Dendritic cell treated with granulocyte-macrophage colony-stimulating factor and Interleukin-4, amounts not matched to agents 40 ng/mL and 50 ng/mL, for 4 days (primary cell): Measurements from ENCODE around the gene CCSER1.
"Not testable (repeated sequence)": the region's sequence is repeated elsewhere in the genome, so short reads cannot be mapped to it uniquely, and the experiment has no call there.

Source experiments
- H3K27ac Mint-ChIP-seq: one replicate; pipeline ENCODE4 v1.8.0; 2022; ENCODE audit warnings: mild to moderate bottlenecking, mixed read lengths
- H3K27me3 Mint-ChIP-seq: one replicate; pipeline ENCODE4 v1.8.0; 2022; ENCODE audit warnings: mild to moderate bottlenecking, mixed read lengths
- H3K36me3 Mint-ChIP-seq: one replicate; pipeline ENCODE4 v1.8.0; 2022; ENCODE audit warnings: low read depth, mixed read lengths
- H3K4me1 Mint-ChIP-seq: one replicate; pipeline ENCODE4 v1.8.0; 2022; ENCODE audit warnings: low read depth, mixed read lengths
- H3K4me3 Mint-ChIP-seq: one replicate; pipeline ENCODE4 v1.8.0; 2022; ENCODE audit warnings: mild to moderate bottlenecking, moderate library complexity, mixed read lengths
- H3K9me3 Mint-ChIP-seq: one replicate; pipeline ENCODE4 v1.8.0; 2022; ENCODE audit warnings: mixed read lengths
- intact Hi-C: fragments of 100-400 bp; cut with micrococcal nuclease; formaldehyde crosslinking; loops from one replicate; pipeline ENCODE4 v1.15.0; 2022

CCSER1 gene

DNA sequence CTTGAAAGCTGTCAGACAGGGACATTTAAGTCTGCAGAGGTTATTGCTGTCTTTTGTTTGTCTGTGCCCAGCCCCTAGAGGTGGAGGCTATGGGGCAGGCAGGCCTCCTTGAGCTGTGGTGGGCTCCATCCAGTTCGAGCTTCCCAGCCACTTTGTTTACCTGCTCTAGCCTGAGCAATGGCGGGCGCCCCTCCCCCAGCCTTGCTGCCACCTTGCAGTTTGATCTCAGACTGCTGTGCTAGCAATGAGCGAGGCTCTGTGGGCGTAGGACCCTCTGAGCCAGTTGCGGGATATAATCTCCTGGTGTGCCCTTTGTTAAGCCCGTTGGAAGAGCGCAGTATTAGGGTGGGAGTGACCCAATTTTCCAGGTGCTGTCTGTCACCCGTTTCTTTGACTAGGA is 357.7 kb downstream of the CCSER1 start:
- H3K27ac Mint-ChIP-seq, H3K4me1 Mint-ChIP-seq, intact Hi-C loops, H3K36me3 Mint-ChIP-seq, H3K4me3 Mint-ChIP-seq, H3K27me3 Mint-ChIP-seq: not testable (repeated sequence)
- H3K9me3 Mint-ChIP-seq: peaks cover 52% of the 10 kb centered on the region

DNA sequence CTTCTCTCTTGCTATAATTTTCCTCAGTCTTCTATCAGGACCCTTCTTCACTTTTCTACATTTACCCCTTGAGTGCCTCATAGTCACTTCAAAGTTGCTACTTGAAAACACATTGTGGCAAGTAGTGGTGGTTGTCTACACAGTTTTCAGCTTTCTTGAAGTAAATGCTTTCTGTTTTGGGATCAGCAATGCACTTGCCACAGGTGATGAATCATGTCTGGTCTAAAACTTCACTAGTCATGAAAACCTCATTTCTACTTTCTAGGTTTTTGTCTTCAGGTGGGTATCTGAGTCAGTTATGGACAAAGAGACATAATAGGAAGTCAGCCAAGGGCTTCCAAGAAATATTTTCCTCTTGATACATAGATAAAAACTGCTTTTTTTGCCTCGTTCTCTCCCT is 359.2 kb downstream of the CCSER1 start:
- Mint-ChIP-seq H3K27ac (no peak overlapping the region), H3K4me1 (no peaks in the 10 kb centered on the region), H3K9me3 (peaks cover 60% of the 10 kb centered on the region), H3K36me3 (no peaks in the 10 kb centered on the region), H3K27me3 (no peaks in the 10 kb centered on the region), H3K4me3 (no peak overlapping the region)
- intact Hi-C loops: no loop called here

DNA sequence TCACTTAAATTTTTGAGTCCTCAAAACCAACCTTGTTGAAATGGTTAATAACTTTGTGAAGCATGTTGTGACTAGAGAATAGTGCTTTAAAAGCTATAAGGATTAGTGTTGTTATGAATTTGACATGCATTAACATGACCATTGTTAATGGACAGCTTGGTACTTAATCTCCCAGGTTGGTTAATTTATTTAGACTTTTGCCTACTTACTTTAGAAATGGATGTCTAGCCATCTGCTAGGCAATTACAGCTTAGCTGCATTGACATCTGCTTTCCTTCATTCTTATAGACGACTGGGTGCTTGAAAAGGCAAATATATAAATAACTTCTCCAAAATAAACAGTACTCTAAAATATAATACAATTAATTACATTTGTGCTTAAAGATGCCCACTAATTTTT is 368.0 kb downstream of the CCSER1 start:
- H3K9me3 Mint-ChIP-seq: peaks cover 42% of the 10 kb centered on the region

DNA sequence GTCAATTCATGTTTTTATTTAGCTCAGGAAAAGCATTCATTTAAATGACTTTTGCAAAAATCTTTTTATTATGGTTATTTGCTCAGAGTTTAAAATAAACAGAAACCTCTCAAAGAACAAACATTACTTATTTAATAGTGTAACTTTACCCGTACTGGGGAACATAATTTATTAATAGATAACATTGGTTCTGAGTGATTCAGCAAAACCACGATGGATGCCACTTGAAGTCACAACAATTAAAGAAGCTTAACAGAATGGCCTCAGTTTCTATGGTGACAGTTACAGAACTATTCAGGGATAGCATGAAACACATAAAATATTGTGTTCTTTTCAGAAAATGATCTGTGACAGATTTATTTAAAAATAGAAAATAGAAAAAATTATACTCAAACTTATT is 368.7 kb downstream of the CCSER1 start:
- Mint-ChIP-seq H3K4me3 (no peak overlapping the region), H3K27ac (no peak overlapping the region), H3K4me1 (no peaks in the 10 kb centered on the region), H3K36me3 (no peaks in the 10 kb centered on the region), H3K9me3 (peaks cover 38% of the 10 kb centered on the region), H3K27me3 (no peaks in the 10 kb centered on the region)
- intact Hi-C loops: no loop called here

More for the DNA sequence above, 368.0 kb downstream of the CCSER1 start:
- H3K27ac Mint-ChIP-seq: no peak overlapping the region
- no peaks in the 10 kb centered on the region for H3K4me1 Mint-ChIP-seq
- no peak overlapping the region for H3K4me3 Mint-ChIP-seq
- H3K27me3 Mint-ChIP-seq: no peaks in the 10 kb centered on the region
- intact Hi-C loops: no loop called here
- no peaks in the 10 kb centered on the region for H3K36me3 Mint-ChIP-seq

DNA sequence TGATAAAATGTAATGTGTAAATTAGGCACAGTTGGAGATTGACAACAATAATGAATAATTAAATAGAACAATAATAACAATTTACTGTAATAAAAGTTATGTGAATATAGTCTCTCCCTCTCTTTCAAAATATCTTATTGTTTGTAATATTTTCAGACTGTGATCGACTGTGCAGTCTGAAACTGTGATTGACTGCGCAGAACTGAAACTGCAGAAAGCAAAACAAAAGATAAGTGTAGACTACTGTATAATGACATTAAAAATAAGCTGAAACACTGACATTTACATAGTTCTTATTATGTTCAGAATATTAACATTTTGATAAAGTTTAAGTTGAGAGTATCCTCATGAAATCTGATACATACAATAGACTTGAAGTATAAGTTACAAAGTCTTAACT is 371.0 kb downstream of the CCSER1 start:
- Mint-ChIP-seq H3K27me3 (no peaks in the 10 kb centered on the region), H3K4me1 (no peaks in the 10 kb centered on the region), H3K9me3 (peaks cover 32% of the 10 kb centered on the region), H3K4me3 (no peak overlapping the region), H3K36me3 (no peaks in the 10 kb centered on the region), H3K27ac (no peak overlapping the region)
- intact Hi-C loops: no loop called here

DNA sequence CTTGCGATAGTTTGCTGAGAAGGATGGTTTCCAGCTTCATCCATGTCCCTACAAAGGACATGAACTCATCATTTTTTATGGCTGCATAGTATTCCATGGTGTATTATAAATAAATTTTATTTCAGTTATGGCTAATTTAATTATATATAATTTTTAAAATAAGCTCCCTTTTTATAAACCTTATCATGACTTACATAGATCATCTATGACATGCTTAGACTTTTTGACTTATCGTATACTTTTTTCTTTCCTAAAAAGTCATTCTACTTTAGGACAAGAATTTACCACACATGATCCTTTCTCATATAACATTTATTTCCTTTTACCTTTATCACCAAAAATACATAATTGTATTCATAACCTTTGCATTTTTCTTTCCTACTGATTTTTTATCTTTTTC is 376.5 kb downstream of the CCSER1 start:
- Mint-ChIP-seq H3K4me3 (no peak overlapping the region), H3K9me3 (peaks cover 45% of the 10 kb centered on the region), H3K4me1 (no peaks in the 10 kb centered on the region), H3K27ac (no peak overlapping the region), H3K36me3 (no peaks in the 10 kb centered on the region), H3K27me3 (no peaks in the 10 kb centered on the region)
- intact Hi-C loops: no loop called here

DNA sequence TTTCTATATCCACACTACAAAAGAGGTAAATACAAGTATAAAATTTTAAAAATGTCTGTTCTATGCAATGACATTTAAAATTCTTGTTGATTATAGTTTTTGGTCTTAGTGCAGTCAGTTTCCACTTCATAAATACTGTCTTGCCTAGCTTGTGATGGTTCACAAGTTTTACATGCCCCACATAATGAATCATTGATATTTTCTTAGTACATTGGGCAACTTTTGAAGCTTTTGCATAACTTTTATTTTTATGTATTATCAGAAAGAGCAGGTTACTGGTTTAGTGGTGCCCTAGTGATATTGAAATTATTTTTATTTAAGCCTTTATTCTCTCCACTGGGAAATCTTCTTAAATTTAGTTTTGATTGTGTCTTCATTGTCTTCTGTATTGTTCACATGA is 388.0 kb downstream of the CCSER1 start:
- Mint-ChIP-seq H3K27me3 (no peaks in the 10 kb centered on the region), H3K4me3 (no peak overlapping the region), H3K36me3 (no peaks in the 10 kb centered on the region), H3K4me1 (no peaks in the 10 kb centered on the region), H3K27ac (no peak overlapping the region), H3K9me3 (peaks cover 16% of the 10 kb centered on the region)
- intact Hi-C loops: no loop called here

DNA sequence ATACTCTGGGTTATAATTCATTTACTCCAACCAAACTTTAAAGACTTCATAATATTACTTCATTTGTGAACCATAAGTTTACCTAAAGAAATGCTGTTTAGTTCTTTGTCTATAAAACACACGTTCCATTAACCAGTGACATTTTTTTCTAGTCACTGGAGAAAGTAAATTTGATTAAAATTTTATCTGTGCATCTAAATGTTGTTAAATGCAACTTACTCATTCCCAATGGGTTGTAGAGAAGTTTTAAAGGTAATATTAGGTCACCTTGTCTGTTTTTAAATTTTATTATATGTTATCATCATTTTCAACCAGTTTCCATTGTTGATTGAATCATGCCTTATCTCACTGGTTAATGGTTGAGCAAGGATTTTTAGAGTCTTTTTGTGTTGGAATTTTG is 401.4 kb downstream of the CCSER1 start:
- Mint-ChIP-seq H3K4me1 (no peaks in the 10 kb centered on the region), H3K27ac (no peak overlapping the region), H3K27me3 (no peaks in the 10 kb centered on the region), H3K4me3 (no peak overlapping the region), H3K9me3 (peaks cover 8% of the 10 kb centered on the region), H3K36me3 (no peaks in the 10 kb centered on the region)
- intact Hi-C loops: no loop called here

DNA sequence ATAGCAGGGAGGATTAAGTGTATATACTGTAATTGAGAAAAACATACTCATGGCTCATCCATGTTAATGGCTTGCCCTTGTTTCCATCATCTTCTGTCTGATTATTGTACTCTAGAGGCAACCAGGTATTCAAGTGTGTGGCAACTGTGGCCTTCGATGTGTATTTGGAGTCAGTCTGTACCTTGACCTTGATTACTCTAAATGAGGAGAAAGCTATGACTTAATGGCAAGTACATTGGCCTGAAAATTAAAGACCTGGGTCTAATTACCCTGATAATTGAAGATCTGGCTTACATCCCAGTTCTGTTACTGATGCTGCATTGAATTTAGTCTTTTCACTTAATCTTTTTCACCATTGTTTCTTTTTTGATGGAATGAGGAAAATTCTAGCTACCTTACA is 409.2 kb downstream of the CCSER1 start:
- Mint-ChIP-seq H3K36me3 (no peaks in the 10 kb centered on the region), H3K9me3 (peaks cover 9% of the 10 kb centered on the region), H3K27me3 (no peaks in the 10 kb centered on the region), H3K4me1 (no peaks in the 10 kb centered on the region), H3K27ac (no peak overlapping the region), H3K4me3 (no peak overlapping the region)
- intact Hi-C loops: no loop called here

DNA sequence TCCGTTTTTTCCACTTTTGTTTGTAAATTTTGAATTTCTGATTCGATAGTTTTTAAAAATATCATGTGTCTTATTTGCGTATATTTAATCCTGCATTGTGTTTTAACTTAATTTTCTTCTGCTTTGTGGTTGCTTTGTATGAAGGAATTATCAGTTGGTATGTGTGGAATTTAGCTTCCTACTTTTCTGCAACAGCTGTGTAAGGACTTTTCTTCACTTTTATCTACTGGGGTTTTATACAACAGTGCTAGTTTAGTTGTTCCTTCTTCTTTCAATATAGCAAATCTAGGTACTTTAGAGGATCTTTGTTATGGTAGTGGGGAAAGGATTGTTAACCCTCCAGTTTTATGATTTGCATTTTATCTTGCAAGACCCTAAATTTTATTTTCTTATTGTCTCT is 410.3 kb downstream of the CCSER1 start:
- Mint-ChIP-seq H3K9me3 (peaks cover 9% of the 10 kb centered on the region), H3K4me1 (no peaks in the 10 kb centered on the region), H3K4me3 (no peak overlapping the region), H3K27ac (no peak overlapping the region), H3K27me3 (no peaks in the 10 kb centered on the region), H3K36me3 (no peaks in the 10 kb centered on the region)
- intact Hi-C loops: no loop called here

DNA sequence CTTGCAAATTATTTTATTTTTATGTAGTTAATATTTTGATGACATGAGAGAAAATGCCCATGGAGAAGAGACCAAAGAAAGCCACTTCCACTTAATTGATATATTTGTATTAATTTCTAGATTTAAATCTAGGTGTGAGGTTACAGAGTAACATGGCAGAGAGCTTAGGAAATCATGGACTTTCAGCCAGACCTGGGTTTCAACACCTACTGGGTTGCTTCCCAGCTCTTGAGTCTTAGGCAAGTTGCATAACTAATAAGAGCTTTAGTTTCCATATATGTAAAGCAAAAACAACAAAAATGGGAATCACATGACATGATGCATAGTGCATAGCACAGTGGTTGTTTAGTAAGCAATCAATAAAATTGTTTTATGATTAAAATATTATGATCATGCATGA is 413.3 kb downstream of the CCSER1 start:
- H3K4me1 Mint-ChIP-seq: no peaks in the 10 kb centered on the region
- no peak overlapping the region for H3K27ac Mint-ChIP-seq
- no peaks in the 10 kb centered on the region for H3K27me3 Mint-ChIP-seq
- H3K9me3 Mint-ChIP-seq: no peaks in the 10 kb centered on the region
- no peaks in the 10 kb centered on the region for H3K36me3 Mint-ChIP-seq
- intact Hi-C loops: no loop called here
- H3K4me3 Mint-ChIP-seq: no peak overlapping the region

DNA sequence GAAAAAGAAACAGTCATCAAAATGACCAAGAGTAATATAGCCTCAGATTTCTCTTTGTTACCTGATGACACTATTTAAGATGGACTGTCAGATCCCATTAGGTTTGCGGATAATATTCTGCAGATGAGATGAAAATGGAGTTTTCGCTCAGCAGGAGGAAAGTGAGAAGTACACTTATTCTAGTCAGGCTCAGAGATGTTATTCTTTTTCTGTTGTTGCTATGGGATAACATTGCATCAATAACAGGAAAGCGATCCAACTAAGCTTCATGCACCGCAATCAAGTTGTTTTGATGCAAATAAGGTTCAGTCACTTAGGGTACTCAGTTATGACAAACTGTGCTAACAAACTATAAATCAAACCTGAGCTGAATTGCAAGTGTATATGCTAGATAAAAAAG is 415.0 kb downstream of the CCSER1 start:
- H3K27me3 Mint-ChIP-seq: no peaks in the 10 kb centered on the region
- H3K4me3 Mint-ChIP-seq: no peak overlapping the region
- no peaks in the 10 kb centered on the region for H3K9me3 Mint-ChIP-seq
- no peaks in the 10 kb centered on the region for H3K36me3 Mint-ChIP-seq
- no peak overlapping the region for H3K27ac Mint-ChIP-seq
- intact Hi-C loops: no loop called here
- H3K4me1 Mint-ChIP-seq: no peaks in the 10 kb centered on the region

DNA sequence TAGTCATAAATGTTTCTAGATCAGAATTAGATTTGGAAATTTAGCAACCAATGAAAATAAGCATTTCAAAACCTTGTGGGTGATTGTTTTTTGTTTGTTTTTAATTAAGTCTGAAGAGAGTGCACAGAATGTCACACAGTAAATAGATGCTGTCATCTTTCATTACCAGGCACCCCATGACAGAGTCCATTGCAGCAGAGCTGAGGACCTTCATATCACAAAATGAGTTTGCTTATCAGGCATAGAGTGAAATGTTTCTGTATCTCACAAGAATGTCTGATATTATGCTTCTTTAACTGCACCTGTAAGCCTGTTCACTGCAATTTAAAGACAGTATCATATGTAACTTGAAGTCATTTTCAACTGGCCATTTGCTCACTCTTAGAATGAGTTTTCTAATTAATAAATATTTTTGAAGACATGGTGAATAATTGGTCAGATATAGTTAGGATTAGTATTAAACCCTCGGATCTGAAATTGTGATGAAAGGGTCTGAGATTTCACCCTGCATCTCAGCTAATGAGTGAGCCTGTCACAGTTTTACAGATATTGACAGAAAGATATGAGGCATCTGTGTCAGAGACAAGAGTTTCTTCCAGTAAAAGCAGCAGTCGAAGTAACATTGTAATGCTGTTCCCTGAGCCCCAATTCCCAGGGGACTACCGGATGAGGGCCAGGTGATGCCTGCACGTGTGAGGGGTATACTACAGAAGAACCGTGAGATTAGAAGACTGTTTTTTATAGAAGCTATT is 416.4 kb downstream of the CCSER1 start:
- Mint-ChIP-seq H3K4me1 (no peaks in the 10 kb centered on the region), H3K27ac (no peak overlapping the region), H3K27me3 (no peaks in the 10 kb centered on the region), H3K9me3 (no peaks in the 10 kb centered on the region), H3K4me3 (no peak overlapping the region), H3K36me3 (no peaks in the 10 kb centered on the region)
- intact Hi-C loops: no loop called here

DNA sequence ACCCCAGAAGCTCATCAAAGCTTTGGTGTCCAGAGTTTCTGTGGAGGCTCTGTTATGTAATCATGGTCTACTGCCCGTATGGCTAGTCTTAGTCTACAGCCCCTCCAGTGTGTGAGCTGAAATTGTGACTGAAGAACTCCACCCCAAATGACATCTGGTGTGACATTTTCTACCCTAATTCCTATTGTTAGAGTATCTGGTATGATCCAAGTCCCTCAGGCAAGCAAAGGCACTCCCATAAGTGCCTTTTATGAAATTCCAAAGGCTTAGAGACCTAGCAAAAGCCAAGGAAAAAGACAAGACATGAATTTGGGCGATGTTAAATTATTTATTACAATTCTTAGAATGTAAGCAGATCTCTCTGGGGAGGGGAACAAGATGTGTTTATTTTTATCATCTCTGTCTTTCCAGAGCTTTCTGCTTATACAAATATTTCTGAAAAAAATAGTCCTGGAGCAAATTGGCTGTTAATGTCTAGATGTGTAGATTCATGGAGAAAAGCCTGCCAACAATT is 417.4 kb downstream of the CCSER1 start:
- intact Hi-C loops: no loop called here
- Mint-ChIP-seq H3K4me3 (no peak overlapping the region), H3K36me3 (no peaks in the 10 kb centered on the region), H3K27me3 (no peaks in the 10 kb centered on the region), H3K9me3 (no peaks in the 10 kb centered on the region), H3K4me1 (no peaks in the 10 kb centered on the region), H3K27ac (no peak overlapping the region)

DNA sequence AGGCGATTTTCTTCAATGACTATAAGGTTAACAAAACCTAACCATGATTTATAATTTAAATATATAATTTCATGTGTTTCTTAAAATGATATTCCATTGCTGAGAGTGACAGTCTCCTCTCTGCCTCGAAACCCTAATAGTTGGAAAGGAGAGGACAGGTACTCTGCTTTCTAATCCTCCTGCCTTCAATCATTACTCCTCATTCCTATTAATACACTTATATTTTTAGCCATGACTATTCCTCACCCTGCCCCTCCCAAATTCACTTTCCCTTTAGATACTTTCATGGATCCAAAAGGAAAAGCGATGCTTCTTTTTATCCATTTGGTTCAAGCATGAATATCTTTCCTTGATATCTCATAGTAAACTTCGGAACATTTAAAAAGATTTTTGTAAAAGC is 418.2 kb downstream of the CCSER1 start:
- H3K27ac Mint-ChIP-seq: no peak overlapping the region
- no peaks in the 10 kb centered on the region for H3K27me3 Mint-ChIP-seq
- no peak overlapping the region for H3K4me3 Mint-ChIP-seq
- intact Hi-C loops: no loop called here
- H3K9me3 Mint-ChIP-seq: no peaks in the 10 kb centered on the region
- no peaks in the 10 kb centered on the region for H3K36me3 Mint-ChIP-seq
- H3K4me1 Mint-ChIP-seq: no peaks in the 10 kb centered on the region
